IPS DF 6.9 (cell line): ENCODE data around the gene POMZP3.
"Not testable (repeated sequence)": the region's sequence is repeated elsewhere in the genome, so short reads cannot be mapped to it uniquely, and the experiment has no call there.

Experiments used
- DNase-seq: peaks from one replicate; pipeline ENCODE4 v3.0.0-alpha.2; 2013; ENCODE audit warnings: low read depth, low spot score
- H3K27ac ChIP-seq: one replicate; pipeline ENCODE4 v1.5.1; 2013; ENCODE audit warnings: low read length, control low read depth
- H3K27me3 ChIP-seq: 2 replicates; pipeline ENCODE4 v1.6.1; 2013; ENCODE audit warnings: mild to moderate bottlenecking, low read length; ENCODE audit not compliant: control insufficient read depth, insufficient read depth
- H3K36me3 ChIP-seq: 2 replicates; pipeline ENCODE4 v1.6.1; 2013; ENCODE audit warnings: low read length; ENCODE audit not compliant: control insufficient read depth, insufficient read depth
- H3K4me1 ChIP-seq: 2 replicates; pipeline ENCODE4 v1.6.1; 2013; ENCODE audit warnings: low read length; ENCODE audit not compliant: control insufficient read depth, insufficient read depth
- H3K4me3 ChIP-seq: 2 replicates; pipeline ENCODE4 v1.5.1; 2013; ENCODE audit warnings: mild to moderate bottlenecking, low read length
- H3K9me3 ChIP-seq: 2 replicates; pipeline ENCODE4 v1.6.1; 2013; ENCODE audit warnings: low read length, inconsistent platforms; ENCODE audit not compliant: control insufficient read depth, insufficient read depth
- WGBS: extraction: QIAGEN DNeasy Blood & Tissue Kit; methylation state at CpG from one replicate; pipeline ENCODE4 v1.1.7; 2013; ENCODE audit warnings: mixed read lengths, missing lambda C conversion rate; ENCODE audit not compliant: insufficient read length, insufficient coverage; 5-methylcytosine and 5-hydroxymethylcytosine counted together

Gene POMZP3

GRCh38 chr7:76626989-76627642 is at the start of gene POMZP3:
Gene POMZP3, minus strand, starts transcription at chr7:76627279. Its CDS starts 1,215 bp downstream, at chr7:76626064.
- WGBS: no CpG with 5 or more reads among the region's 78 CpGs
- DNase-seq, H3K36me3 ChIP-seq, H3K4me1 ChIP-seq, H3K27me3 ChIP-seq, H3K27ac ChIP-seq, H3K9me3 ChIP-seq: not testable (repeated sequence)
- H3K4me3 ChIP-seq: peak within 1 kb of the TSS; percentile 80; the same call in 1 of the 2 replicates

- no CpG with 5 or more reads among the region's 2 CpGs for WGBS
These were observed 48.7 kb upstream of the POMZP3 start for GRCh38 chr7:76675783-76676182.

GRCh38 chr7:76673346-76673745 is 46.3 kb upstream of the POMZP3 start:
- no CpG with 5 or more reads among the region's 5 CpGs for WGBS
- H3K27ac ChIP-seq, H3K4me1 ChIP-seq, H3K4me3 ChIP-seq, H3K36me3 ChIP-seq, H3K27me3 ChIP-seq, H3K9me3 ChIP-seq: not testable (repeated sequence)
- peak; percentile 43 for DNase-seq

More at GRCh38 chr7:76675783-76676182, 48.7 kb upstream of the POMZP3 start:
- H3K27ac ChIP-seq, DNase-seq, H3K36me3 ChIP-seq, H3K4me3 ChIP-seq, H3K9me3 ChIP-seq, H3K4me1 ChIP-seq, H3K27me3 ChIP-seq: not testable (repeated sequence)

- not testable (repeated sequence) for H3K27me3 ChIP-seq, H3K4me1 ChIP-seq, H3K9me3 ChIP-seq, H3K4me3 ChIP-seq, H3K36me3 ChIP-seq, DNase-seq, H3K27ac ChIP-seq
These were observed 32.1 kb upstream of the POMZP3 start for GRCh38 chr7:76659212-76659611.

GRCh38 chr7:76656425-76656824 is 29.3 kb upstream of the POMZP3 start:
- H3K4me3 ChIP-seq, H3K36me3 ChIP-seq, H3K27ac ChIP-seq, DNase-seq, H3K9me3 ChIP-seq, H3K27me3 ChIP-seq, H3K4me1 ChIP-seq: not testable (repeated sequence)
- WGBS: no CpG with 5 or more reads among the region's 2 CpGs

- not testable (repeated sequence) for H3K27me3 ChIP-seq, H3K4me1 ChIP-seq, DNase-seq, H3K4me3 ChIP-seq, H3K9me3 ChIP-seq, H3K36me3 ChIP-seq, H3K27ac ChIP-seq
- no CpG with 5 or more reads among the region's 5 CpGs for WGBS
These were observed 15.5 kb upstream of the POMZP3 start for GRCh38 chr7:76642620-76643019.

GRCh38 chr7:76637061-76637691 is 10.1 kb upstream of the POMZP3 start:
- not testable (repeated sequence) for H3K27me3 ChIP-seq, H3K4me3 ChIP-seq, H3K27ac ChIP-seq, H3K4me1 ChIP-seq, H3K9me3 ChIP-seq, H3K36me3 ChIP-seq, DNase-seq
- no CpG with 5 or more reads among the region's 7 CpGs for WGBS

GRCh38 chr7:76626581-76626980 is 498 bp downstream of the POMZP3 start:
- peak overlapping the region; percentile 80; the same call in 1 of the 2 replicates for H3K4me3 ChIP-seq
- H3K4me1 ChIP-seq, DNase-seq, H3K9me3 ChIP-seq, H3K27ac ChIP-seq, H3K27me3 ChIP-seq, H3K36me3 ChIP-seq: not testable (repeated sequence)
- no CpG with 5 or more reads among the region's 34 CpGs for WGBS

GRCh38 chr7:76619439-76620190 is 7.5 kb downstream of the POMZP3 start:
- H3K4me1 ChIP-seq, DNase-seq, H3K4me3 ChIP-seq, H3K9me3 ChIP-seq, H3K27me3 ChIP-seq, H3K36me3 ChIP-seq, H3K27ac ChIP-seq: not testable (repeated sequence)
- WGBS: no CpG with 5 or more reads among the region's 13 CpGs

GRCh38 chr7:76613783-76614182 is 13.3 kb downstream of the POMZP3 start:
- H3K9me3 ChIP-seq, H3K4me3 ChIP-seq, H3K27ac ChIP-seq, H3K36me3 ChIP-seq, DNase-seq, H3K4me1 ChIP-seq, H3K27me3 ChIP-seq: not testable (repeated sequence)
- WGBS: no CpG with 5 or more reads among the region's 3 CpGs
